SH-SY5Y (cell line): Measurements from ENCODE around the gene CEP170B.

Source experiments
- GATA2 ChIP-seq: IDR thresholded peaks from 2 replicates; pipeline ENCODE4 v1.6.1; 2011; ENCODE audit warnings: mild to moderate bottlenecking, low read depth, low read length
- GATA3 ChIP-seq: IDR thresholded peaks from 2 replicates; pipeline ENCODE4 v1.6.1; 2011; ENCODE audit warnings: low read depth, mild to moderate bottlenecking, low read length, moderate library complexity

CEP170B gene

GRCh38 chr14:104856869-104857860, 7.9 kb upstream of the CEP170B start:
- TF ChIP-seq GATA2 = no peak
- TF ChIP-seq GATA3 = no peak

DNA sequence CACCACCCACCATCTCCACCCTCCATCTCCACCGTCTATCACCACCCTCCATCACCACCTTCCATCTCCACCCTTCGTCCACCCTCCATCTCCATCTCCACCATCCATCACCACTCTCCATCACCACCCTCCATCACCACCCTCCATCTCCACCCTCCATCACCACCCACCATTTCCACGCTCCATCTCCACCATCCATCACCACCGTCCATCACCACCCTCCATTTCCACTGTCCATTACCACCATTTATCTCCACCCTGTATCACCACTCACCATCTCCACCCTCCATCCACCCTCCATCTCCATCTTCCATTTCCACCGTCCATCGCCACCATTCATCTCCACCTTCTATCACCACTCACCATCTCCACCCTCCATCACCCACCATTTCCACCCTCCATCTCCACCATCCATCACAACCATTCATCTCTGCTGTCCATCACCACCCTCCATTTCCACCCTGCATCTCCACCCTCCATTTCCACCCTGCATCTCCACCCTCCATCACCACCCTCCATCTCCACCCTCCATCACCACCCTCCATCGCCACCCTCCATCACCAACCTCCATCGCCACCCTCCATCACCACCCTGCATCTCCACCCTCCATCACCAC, 6.1 kb upstream of the CEP170B start:
- TF ChIP-seq GATA3 = no peak
- no peak for TF ChIP-seq GATA2

DNA sequence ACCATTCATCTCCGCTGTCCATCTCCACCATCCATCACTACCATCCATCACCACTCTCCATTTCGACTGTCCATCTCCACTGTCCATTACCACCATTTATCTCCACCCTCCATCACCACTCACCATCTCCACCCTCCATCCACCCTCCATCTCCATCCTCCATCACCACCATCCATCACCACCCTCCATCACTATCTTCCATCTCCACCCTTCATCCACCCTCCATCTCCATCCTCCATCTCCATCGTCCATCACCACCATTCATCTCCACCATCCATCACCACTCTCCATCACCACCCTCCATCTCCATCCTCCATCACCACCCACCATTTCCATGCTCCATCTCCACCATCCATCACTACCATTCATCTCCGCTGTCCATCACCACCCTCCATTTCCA, 5.2 kb upstream of the CEP170B start:
- TF ChIP-seq GATA2 (no peak), GATA3 (no peak)

DNA sequence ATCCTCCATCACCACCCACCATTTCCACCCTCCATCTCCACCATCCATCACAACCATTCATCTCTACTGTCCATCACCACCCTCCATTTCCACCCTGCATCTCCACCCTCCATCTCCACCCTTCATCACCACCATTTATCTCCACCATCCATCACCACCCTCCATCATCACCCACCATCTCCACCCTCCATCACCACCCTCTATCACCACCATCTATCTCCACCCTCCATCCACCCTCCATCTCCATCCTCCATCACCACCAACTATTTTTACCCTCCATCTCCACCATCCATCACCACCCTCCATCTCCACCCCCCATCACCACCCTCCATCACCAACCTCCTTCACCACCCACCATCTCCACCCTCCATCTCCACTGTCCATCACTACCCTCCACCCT, 4.7 kb upstream of the CEP170B start:
- TF ChIP-seq GATA3 (no peak), GATA2 (no peak)

DNA sequence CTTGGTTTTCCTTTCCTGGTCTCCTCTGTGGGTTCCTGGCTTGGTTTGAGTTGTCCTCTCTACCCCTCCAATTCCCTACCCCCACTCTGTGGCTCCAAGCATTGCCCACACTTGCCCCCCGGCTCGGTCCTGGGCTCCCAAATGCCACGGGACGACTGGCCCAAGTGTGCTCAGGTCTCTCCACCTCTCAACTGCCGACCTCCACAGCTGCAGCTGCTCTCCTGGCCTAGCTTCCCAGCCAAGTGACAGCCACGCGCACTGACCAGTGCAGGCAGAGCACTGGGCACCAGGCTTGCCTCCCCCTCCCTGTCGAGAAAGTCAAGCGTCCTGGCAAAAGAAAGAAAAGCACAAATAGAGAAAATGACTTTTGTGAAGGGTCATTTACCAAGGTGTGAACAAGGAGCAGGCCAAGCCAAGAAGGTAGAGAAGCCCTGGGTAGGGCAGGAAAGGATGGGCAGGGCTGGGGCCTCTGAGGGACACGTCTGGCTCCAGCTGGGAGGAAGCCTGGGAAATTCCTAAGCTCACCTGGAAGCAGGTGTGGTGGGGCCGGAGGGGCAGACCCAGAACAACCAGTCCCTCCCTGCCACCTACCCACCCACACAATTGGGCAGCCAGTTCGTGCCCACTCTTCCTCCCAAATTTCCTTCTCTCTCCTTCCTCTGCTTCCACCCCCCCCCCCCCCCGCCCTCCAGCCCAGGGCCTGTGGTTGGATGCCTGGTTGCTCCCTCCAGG, 1.8 kb upstream of the CEP170B start:
- TF ChIP-seq GATA2 (no peak), GATA3 (no peak)

DNA sequence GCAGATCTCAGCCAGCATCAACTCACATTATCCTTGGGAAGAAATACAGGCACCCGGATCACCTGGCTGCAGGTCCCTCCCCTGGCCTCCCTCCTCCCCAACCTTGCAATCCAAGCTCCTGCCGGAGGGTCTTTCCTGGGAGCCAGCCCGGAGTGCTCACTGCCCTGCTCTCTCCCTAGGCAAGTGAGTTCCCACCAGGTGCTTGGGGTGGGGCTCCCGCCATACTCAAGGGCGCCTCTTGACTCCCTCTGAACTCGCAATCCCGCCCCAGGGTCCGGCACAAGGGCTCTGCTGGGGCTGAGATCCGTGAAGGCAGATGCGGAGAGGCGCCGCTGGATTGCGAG, 1.2 kb upstream of the CEP170B start:
- TF ChIP-seq GATA3 = no peak
- TF ChIP-seq GATA2 = no peak

DNA sequence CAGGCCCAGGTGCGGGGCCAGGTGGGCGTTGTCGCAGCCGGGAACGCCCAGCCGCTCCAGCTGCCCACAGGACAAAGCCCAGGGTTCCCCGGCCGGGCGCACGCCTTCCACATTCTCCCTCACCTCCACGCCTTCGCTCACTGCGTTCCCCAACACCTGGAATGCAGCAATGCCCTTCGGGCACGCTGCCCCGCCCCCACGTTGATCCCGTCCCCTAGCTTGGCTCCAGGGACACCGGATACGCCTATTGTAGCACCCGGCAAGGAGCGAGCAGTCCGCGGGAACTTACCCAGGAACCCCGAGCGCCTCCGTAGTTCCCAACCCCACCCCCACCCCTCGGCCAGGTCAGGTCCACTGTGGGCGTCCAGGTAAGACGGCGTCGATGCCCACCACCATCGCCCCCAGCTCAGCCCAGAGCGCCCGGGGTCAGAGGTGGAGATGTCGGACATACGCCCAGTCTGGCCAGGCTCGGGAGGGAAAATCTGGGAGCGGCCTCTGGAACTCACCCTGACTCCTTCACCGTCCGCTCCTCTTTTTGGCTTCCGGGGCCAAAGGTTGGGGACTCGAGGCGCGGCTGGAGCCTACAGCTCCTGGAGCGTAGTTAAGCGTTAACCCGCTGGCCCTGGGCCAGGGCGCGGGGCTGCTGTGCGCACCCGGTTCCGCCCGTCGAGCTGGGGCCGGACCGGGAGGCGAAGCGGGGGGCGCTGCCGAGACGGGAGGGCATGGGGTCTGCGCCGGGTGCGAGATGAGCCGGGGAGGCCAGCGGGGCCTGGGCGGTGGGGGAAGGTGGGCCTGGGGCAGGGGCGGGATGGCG, 594 bp upstream of the CEP170B start:
- TF ChIP-seq GATA2 (no peak), GATA3 (no peak)

DNA sequence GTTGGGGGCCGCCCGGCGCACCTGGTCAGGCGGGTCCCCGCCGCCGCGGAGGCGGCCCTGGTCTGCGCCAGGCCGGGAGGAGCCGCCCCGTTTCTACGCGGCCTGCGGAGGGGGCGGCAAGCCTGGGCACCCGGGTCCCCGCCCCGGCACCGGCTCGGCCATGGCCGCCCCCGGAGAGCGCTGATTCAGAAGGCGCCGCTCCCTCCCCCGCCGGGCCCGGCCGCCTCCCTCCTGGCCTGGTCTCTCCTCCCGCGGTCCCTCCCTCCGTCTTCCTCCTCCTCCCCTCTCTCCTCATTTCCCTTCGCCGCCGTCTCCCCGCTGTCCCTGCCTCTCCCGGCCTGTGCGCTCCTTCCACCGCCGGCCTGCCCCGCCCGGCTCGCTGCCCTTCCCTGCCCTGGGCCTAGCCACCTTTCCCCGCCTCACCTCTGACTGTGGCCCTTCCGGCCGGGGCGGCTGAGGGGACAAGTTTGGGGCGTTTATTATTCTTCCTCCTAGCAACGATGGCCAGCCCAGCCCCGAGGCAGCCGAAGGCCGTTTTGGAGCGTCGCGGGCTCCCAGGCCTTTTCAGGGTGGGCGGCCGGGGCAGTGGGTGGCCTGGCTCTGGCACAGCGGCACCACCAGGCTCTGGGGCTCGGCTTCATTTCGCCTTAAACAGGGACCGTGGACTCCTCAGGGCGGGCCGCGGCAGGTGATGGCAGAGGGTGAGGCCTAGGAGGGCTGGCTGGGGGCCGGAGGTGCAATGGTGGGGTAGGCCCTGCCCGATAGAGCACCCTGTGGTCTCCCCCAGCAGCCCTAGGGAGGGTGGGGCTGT, 768 bp downstream of the CEP170B start:
- TF ChIP-seq GATA3 = no peak
- no peak for TF ChIP-seq GATA2

- TF ChIP-seq GATA2 = no peak
- TF ChIP-seq GATA3 = no peak
Measured at GRCh38 chr14:104866451-104867370, 1.6 kb downstream of the CEP170B start.

GRCh38 chr14:104867371-104868059, 2.4 kb downstream of the CEP170B start:
- TF ChIP-seq GATA3 = no peak

DNA sequence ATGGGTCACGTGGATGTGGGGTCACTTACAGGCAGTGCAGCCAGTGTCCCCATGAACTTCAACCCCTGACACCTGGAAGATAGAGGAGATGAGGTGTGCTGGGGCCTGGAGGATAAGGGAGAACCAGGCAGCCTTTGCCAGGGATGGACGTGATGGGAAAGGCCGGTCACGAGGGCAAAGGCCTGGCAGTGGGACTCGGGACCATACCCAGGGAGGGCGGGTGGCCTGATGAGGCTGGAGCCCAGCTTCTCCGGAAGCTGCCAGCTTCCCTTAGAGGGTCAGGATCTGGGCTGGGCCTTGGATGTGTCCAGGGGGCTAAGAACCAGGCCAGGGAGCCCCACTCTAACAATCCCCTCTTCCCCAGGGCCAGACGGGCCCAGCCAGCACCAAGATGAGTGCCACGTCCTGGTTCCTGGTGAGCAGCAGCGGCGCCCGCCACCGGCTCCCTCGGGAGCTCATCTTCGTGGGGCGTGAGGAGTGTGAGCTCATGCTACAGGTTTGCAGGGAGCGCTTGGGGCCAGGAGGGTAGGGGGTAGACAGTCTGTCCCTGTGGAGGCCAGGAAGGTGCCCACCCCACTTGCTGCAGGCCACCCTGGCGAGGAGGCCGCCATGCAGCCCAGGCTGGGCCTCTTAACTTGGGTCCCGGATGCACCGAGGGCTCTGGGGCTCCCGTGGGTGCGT, 3.1 kb downstream of the CEP170B start:
- TF ChIP-seq GATA3 = no peak
- TF ChIP-seq GATA2 = no peak
